Eye (tissue), 1 donor: ENCODE measurements around the gene PRM2.
"Not testable (repeated sequence)": the region's sequence is repeated elsewhere in the genome, so short reads cannot be mapped to it uniquely, and the experiment has no call there.

Source experiments
- DNase-seq: peaks from one replicate; pipeline ENCODE4 v3.0.0-alpha.2; 2015

Gene PRM2

DNA sequence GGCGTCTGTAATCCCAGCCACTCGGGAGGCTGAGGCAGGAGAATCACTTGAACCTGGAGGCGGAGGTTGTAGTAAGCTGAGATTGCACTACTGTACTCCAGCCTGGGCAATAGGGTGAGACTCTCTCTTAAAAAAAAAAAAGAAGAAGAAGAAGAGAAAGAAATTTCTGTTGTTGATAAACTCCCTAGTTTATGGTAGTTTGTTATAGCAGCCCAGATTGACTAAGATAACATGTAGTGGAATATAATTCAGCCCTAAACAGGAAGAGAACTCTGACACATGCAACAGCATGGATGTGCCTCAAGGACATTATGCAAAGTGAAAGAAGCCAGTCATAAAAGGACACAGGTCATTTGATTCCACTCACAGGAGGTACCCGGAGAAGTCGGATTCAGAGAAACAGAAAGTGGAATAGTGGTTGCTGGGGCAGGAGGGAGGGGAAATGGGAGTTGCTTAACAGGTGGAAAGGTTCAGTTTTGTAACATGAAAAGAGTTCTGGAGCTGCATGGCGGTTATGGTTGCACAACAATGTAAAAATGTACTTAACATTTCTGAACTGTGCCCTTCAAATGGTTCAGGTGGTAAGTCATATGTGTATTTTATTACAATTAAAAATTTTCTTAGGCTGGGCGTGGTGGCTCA is 30.8 kb upstream of the PRM2 start:
- DNase-seq: no peak

DNA sequence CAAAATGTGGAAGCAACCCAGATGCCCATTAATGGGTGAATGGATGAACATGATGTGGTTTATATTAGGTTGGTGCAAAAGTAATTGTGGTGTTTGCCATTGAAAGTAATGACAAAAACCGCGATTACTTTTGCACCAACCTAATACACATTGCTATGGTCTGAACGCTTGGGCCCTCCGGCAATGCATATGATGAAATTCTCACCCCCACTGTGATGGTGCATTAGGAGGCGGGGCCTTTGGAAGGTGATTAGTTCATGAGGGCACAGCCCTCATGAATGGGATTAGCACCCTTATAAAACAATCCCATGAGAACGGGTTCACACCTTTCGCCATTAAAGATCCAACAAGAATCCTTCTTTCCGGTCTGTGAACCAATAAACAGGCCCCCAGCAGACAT is 30.1 kb upstream of the PRM2 start:
- no peak for DNase-seq

DNA sequence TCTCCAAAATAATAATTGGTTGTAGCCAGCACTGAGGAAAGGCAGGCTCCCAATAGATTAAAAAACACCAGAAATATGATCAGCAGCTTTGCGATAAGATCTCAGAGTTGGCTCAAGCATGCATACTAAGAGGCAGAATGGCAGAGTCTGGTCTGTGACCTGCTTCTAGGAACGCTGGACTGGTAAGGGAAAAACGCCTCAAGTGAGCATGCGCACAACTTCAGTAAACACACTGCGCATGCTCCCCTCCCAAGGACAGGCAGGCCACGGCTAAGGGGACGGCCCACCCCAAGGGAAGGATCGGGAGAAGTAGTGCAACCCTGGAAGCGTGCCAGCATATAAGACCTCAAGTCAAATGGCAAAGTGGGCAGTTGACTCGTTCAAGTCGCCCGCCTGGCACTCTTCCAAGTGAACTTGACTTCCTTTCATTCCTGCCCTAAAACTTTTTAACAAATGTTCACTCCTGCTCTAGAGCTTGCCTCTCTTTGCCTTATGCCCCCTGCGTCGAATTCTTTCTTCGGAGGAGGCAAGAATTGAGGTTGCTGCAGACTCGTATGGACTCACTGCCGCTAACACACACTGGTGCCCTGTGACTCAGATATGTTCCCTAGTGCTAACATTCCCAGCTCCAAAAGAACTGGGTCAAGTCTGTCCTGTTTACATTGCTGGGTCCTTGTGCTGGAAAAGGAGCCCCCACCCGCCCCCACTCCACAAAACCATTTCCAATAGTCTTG is 27.3 kb upstream of the PRM2 start:
- DNase-seq: peak; percentile 22

DNA sequence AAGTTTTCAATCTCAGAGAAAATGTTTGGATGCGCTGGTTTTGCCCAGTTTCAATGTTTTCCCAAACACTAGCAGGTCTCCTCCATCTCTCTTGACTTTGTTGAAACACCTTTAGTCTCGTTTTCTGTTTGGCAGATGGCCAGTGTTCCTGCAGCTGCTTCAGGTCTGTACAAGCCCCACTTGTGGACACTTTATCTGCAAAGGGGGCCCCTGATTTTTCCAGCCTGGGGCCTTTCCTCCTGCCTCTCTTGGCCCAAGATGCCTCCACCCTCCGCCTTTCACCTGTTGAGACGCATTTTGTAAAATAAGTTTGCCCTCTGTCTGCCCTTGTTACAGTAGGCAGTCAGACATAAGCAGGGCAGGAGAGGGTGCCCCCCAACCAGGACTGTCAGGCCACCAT is 26.7 kb upstream of the PRM2 start:
- peak; percentile 33 for DNase-seq

DNA sequence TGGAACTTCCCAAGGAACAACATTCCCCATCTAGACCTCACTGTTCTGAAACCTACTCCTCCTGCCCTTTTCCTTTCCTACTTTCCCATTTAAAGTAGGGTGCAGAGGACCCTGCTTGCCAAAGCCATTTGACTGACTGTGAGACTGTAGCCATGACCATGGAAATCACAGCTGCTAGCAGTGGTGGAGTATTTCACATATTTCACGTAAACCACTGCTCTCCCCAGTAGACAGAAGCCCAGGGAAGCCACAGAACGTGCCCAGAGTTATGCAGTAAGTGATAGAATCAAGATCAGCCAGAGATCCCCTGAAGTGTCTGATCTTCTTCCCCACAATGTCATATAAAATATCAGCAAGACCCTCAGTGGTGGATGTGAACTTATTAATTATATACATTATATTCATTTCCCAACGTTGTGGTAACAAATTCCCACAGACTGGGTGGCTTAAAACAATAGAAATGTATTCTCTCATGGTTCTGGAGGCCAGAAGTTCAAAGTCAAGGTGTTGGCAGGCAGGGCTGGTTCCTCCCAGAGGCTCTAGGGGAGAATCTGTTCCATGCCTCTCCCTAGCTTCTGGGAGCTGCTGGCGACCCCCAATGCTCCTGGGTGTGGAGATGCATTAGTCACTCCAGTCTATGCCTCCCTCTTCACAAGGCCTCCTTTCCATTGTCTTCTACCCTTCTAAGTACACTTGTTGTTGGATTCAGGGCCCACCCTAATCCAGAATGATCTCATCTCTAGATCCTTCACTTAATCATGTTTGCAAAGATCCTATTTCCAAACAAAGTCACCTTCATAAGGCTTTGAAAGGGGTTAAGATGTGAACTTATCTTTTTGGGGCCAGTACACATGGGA is 25.6 kb upstream of the PRM2 start:
- no peak for DNase-seq

DNA sequence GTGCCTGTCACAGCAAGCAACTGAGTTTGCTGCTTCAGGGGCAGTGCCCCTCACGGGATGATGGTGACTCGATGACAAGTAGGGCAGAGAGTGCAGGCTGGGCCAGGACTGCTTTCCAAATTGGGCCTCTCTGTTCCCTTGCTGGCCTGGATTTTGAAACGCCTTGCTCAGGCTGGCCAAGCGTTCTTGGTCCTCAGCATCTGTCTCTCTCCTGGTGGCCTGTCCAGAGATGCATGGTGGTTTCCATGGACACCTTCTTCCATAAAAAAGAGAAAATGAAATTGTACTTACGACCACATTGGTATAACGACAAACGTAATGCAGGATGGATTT is 24.2 kb upstream of the PRM2 start:
- no peak for DNase-seq

DNA sequence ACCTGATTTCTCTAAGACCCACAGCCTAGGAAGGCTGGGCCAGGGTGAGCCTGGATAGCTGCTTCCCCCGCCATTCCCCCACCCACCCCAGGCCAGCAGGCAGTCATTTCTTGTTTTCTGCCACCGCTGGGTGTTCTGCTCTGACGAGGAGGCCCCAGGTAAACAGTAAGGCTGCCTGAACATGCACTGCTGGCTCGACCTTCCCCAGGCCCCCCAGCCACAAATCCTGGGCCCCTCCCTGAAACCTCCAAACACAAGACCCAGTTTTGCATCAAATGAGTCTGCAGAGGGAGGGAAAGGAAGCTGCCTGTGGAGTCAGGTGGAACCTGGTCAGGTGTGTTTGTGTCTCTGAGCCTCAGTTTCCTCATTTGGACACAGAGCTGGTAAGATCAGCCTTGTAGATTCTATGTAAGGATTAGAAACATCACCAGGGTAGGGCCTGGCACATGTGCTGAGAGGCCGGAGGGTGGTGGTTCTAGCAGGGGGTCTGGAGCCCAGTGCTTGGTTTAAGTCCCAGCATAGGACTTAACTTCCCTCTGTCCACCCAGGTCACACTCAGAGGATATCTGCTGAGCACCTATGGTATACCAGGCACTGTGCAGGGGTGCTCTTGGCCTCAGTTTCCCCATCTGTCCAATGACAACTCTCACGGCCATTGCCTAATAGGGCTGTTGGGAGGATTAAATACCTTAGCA is 23.7 kb upstream of the PRM2 start:
- no peak for DNase-seq

DNA sequence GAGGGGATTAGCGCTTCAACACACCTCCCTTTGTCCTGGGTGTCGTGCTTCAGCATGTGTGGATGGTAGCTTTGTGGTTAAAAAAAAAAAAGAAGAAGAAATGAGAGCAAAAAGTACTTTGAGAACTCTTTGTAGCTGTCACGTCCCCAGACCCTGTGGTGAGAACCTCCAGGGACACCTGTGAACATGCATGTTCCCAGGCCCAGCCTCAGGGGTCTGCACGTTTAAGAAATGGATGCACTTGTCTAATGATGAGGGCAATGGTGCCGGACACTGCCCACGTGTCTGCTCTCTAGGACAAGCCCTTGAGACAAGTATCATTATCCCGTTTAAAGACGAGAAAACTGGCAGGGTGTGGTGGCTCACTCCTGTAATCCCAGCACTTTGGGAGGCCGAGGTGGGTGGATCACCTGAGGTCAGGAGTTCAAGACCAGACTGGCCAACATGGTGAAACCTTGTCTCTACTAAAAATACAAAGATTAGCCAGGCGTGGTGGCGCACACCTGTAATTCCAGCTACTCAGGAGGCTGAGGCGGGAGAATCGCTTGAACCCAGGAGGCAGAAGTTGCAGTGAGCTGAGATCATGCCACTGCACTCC is 22.8 kb upstream of the PRM2 start:
- DNase-seq: not testable (repeated sequence)

DNA sequence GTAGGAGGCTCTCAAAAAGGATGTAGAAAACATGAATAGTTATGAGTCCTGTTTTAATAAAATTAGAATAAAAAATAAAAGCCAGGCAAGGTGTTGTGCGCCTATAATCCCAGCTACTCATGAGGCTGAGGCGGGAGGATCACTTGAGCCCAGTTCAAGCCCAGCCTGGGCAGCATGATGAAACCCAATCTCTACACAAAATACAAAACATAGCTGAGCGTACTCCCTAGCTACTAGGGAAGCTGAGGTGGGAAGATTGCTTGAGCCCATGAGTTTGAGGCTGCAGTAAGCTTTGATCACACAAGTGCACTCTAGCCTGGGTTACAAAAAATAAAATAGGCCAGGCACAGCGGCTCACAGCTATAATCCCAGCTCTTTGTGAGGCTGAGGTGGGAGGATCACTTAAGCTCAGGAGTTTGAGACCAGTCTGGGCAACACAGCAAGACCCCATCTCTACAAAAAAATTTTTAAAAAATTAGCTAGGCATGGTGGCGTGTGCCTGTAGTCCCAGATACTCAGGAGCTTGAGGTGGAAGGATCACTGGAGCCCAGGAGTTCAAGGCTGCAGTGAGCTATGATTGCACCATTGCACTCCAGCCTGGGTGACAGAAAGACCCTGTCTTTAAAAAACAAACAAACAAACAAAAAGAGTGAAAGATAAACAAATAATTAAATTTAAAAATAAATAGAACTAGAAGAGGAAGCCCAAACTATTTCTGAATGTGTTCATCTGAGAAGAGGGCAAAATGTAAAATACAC is 22.0 kb upstream of the PRM2 start:
- no peak for DNase-seq

DNA sequence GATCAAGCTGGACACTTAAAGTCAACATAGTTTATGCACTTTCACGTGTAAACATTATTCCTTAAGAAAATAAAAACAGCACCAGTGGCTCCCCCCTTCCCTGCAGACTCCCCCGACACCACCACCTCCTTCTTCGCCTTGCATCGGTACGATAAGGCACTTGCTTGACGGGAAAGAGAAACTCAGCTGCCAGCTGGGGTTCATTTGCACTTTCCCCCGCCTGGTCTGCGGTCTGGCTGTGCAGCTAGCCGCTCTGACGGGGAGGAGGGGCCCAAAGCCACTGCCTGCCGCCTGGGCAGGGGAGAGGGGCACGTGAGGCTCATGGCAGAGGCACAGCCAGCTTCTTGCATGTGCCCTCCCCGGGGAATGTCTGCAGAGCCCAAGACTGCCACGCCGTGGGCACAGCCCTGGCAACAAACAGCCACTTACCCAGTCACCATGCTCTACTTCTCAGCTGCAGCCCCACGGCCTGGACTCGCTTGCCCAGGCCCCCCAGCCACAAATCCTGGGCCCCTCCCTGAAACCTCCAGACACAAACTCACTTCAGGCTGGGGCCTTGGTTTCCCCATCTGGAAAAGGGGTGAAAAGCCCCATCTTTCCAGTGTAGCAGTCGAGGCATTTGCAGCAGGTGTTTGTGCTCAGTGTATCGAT is 21.3 kb upstream of the PRM2 start:
- DNase-seq: peak; percentile 74

DNA sequence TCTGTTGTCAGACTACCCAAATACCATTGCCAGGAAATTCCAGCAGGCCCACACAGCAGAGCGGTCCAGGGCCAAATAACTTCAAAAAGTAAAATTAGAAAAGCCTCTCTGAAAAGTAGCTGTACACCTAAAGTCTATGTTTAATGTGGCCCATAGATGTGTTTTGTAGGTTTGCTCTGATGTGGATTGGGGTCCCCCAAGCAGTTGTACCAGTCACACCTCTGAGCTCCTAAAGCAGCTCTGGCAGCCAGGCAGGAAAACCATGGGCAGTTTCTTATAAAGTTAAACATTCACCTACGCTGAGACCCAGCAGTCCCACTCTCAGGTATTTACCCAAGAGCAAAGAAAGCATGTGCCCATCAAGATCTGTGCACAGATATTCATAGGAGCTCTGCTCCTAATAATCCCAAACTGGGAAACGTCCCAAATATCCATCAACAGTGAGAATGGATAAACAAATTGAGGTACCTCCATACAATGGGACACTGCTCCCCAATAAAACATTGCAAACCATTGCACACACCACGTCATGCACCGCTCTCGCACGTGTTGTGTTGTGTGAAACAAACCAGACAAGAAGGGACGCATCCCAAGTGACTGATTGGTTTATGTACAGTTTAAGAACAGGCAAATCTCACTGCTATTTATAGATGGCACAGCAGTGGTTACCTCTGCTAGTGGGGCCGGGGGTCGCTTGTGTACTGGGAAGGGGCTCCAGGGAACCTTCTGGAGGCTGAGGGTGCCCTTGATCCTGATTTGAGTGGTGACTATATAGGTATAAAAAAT is 20.6 kb upstream of the PRM2 start:
- DNase-seq: peak; percentile 31

DNA sequence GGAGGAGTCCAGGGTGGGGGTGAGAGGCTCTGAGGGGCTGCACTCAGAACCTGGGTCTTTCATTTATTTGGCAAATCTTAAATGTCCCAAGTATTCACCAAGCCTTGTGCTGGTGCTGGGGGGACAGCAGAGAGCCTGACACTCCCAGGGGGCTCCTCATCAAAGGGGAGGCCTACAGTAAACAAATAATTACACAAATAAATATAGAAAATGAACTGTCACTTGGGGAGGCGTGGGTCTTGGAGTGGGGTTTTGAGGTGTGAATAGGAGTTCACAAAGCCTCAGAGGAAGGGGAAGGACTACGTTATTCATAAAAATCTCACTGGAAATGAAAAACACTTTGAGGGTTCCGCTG is 20.0 kb upstream of the PRM2 start:
- no peak for DNase-seq

DNA sequence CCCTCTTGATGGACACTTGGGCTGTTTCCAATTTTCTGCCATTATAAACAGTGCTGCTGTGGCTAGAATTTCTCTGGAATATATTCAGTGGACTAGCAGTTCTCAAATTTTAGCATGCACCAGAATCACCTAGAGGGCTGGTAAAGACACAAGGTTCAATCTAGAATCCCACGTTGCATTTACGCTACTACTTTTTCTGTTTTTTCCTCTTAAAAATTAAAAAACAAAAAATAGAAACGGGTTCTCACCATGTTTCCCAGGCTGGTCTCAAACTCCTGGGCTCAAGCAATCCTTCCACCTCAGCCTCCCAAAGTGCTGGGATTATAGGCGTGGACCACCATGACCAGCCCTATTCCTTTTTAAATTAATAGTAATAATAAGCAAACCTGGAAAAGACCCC is 19.4 kb upstream of the PRM2 start:
- no peak for DNase-seq

DNA sequence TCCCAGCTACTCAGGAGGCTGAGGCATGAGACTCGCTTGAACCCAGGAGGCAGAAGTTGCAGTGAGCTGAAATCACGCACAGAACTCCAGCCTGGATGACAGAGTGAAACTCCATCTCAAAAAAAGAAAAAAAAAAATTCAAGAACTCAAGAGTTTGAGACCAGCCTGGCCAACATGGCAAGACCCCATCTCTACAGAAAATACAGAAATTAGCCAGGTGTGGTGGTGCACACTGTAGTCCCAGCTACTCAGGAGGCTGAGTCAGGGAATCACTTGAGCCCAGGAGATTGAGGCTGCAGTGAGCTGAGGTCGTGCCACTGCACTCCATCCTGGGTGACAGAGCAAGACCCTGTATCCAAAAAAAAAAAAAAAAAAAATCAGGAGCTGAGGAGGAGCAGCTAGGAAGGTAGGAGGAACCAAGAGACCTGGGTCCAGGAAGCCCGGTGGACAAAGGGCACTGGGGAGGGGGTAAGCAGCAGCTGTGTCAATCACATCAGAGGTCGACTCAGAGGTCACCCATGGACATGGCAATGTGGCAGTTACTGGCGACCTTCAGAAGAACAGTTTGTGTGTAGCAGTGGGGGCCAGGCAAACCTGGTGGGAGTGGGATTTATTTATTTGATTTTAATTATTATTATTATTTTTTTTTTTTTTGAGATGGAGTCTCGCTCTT is 15.9 kb upstream of the PRM2 start:
- no peak for DNase-seq

DNA sequence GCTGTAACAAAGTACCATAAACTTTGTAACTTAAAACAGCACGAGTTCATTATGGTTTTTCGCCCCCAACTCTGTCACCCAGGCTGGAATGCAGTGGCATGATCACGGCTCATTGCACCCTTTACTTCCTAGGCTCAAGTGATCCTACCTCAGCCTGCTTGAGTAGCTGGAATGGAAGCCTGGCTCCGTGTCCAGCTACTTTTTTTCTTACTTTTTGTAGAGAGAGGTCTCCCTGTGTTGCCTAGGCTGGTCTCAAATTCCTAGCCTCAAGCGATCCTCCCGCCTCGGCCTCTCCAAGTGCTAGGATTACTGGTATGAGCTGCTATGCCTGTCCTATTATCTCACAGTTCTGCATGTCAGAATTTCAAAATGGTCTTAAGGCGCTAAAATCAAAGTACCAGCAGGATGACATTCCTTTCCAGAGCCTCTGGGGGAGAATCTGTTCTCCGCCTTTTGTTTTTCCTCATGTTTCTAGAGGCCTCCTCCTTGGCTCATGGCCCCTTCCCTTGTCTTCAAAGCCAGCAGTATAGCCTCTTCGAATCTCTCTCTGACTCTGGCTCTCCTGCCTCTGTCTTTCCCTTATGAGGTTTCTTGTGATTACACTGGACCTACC is 14.9 kb upstream of the PRM2 start:
- peak; percentile 62 for DNase-seq

DNA sequence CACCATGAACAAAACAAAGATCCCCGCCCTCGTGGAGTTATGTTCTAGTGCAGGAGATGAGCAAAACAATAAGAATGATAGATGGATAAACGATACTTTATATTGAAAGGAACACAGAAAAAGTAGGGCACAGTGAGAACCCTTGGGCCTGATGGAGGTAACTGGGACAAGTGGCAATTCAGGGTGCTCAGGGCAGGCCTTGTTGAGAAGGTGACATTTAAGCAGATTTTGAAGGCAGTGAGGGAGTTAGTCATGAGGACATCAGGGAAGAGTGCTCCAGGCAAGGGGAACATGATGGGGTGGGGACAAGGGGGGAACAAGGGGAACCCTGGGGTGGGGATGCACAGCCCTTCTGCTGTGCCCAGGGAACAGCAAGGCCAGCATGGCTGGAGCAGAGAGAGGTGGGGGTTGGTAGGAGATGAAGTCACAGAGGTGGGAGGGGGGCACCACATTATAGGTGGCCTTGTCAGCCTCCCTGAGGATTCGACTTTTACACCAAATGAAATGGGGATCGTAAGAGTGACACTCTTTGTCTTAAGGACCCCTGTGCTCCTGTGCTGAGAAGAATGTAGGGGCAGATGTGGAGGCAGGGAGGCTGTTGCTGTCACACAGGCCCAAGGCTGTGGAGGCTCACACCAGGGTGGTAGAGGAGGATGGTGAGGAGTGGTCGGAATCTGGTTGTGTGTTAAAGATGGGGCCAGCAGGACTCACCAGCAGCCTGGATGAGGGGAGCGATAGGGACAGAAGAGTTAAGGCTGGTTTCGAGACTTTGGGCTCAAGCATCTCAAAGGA is 14.0 kb upstream of the PRM2 start:
- no peak for DNase-seq

DNA sequence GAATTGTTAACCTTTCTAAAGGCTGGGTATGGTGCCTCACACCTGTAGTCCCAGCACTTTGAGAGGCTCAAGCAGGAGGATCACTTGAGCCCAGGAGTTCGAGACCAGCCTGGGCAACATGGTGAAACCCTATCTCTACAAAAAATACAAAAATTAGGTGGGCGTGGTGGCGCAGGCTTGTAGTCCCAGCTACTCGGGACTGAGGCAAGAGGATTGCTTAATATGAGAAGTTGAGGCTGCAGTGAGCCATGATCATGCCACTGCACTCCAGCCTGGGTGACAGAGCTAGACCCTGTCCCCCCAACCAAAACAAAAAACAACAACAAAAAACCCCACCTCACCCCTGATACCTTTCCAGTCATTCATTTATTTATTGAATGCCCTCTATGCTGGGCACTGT is 13.4 kb upstream of the PRM2 start:
- DNase-seq: not testable (repeated sequence)

DNA sequence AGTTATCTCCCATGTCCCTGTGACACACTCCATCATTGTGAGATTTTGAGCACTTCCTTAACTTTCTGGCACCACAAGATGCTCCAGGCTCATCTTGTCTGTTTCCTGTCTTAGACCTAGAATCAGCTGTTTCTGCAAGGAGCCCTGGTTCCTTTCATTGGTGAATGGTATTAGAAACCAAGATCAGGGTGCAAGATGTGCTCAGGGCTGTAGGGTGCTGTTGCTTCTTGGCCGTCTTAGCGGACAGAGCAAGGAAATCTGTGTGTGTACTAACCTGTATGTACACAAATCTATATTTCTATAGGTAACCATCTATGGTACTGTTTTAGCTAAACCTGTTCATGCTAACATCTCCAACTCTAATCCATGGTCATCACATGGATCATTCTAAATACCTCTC is 12.9 kb upstream of the PRM2 start:
- DNase-seq: no peak

DNA sequence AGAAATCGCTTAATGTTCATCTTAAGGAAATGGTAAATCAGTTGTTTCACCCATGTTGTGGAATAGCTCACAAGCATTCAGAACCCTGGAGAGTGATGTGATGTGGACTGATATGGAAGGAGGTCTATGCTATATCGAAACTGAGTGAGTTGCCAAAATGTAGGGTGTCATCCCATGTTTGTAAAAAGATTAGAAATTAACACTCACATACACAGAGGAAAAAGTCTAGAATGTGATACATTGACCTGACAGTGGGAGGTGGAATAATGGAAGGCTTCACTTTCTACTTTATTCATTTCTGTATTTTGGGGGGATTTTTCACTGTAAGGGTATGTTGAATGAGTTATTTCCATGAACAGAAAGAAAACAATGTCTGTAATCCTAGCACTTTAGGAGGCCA is 9.6 kb upstream of the PRM2 start:
- DNase-seq: no peak
